MCF 10A (cell line): ENCODE results near the gene MVK. TPM values are rescaled to one million over a fixed set of nuclear protein-coding genes. Genes with fewer than 3 reads are reported as not detected.

Source experiments
- BruUV-seq: library from RNA; stranded (reverse); fragments of 400-500 nt; replicated peaks from 2 replicates; lab custom pipeline; 2021; lab: Mats Ljungman, UMichigan
- CTCF ChIA-PET: fragments of 300-600 bp; sonication (Branson Sonifier 250); formaldehyde crosslinking; extraction: SDS; loops from one replicate; lab custom pipeline; 2021; ENCODE audit warnings: antibody characterized with exemption, inconsistent platforms; lab: Yijun Ruan, JAX
- POLR2A ChIA-PET: fragments of 300-600, 350-650 bp; sonication (Branson Sonifier 250); formaldehyde crosslinking; extraction: SDS; loops from one replicate; lab custom pipeline; 2020; ENCODE audit warnings: antibody characterized with exemption, inconsistent platforms; lab: Yijun Ruan, JAX
- DNase-seq: peaks from one replicate; pipeline ENCODE4 v3.0.0-alpha.2; 2018; ENCODE audit not compliant: unreplicated experiment
- H3K27ac Mint-ChIP-seq: one replicate; pipeline ENCODE4 v1.8.0; 2022; ENCODE audit warnings: mild to moderate bottlenecking, low read depth, mixed read lengths; ENCODE audit not compliant: unreplicated experiment
- H3K27me3 Mint-ChIP-seq: one replicate; pipeline ENCODE4 v1.8.0; 2022; ENCODE audit warnings: mixed read lengths; ENCODE audit not compliant: insufficient read depth, unreplicated experiment
- H3K36me3 Mint-ChIP-seq: one replicate; pipeline ENCODE4 v1.8.0; 2022; ENCODE audit warnings: mild to moderate bottlenecking, moderate library complexity, mixed read lengths; ENCODE audit not compliant: insufficient read depth, unreplicated experiment
- H3K4me1 Mint-ChIP-seq: one replicate; pipeline ENCODE4 v1.8.0; 2022; ENCODE audit warnings: mixed read lengths; ENCODE audit not compliant: insufficient read depth, unreplicated experiment
- H3K4me3 Mint-ChIP-seq: one replicate; pipeline ENCODE4 v1.8.0; 2022; ENCODE audit warnings: mild to moderate bottlenecking, moderate library complexity, mixed read lengths; ENCODE audit not compliant: unreplicated experiment
- H3K9me3 Mint-ChIP-seq: one replicate; pipeline ENCODE4 v1.8.0; 2022; ENCODE audit warnings: mixed read lengths; ENCODE audit not compliant: unreplicated experiment
- CTCF ChIP-seq: fragments of 200-600 bp; IDR thresholded peaks from one replicate; pipeline ENCODE4 v1.8.0; 2022; ENCODE audit warnings: antibody characterized with exemption, mild to moderate bottlenecking; ENCODE audit not compliant: unreplicated experiment
- intact Hi-C: fragments of 100-400 bp; cut with micrococcal nuclease; formaldehyde crosslinking; loops from 2 replicates; pipeline ENCODE4 v1.14.1; 2022
- total RNA-seq: library from RNA; stranded (reverse); gene quantifications from 2 replicates; pipeline ENCODE4 v1.2.3, GENCODE V29; 2022

MVK gene
- total RNA-seq, 1 experiment from 2014 or later: 17.1 TPM

- peak; percentile 80 for DNase-seq
- Mint-ChIP-seq H3K36me3 (peaks cover 23% of the 10 kb centered on the region), H3K27me3 (no peaks in the 10 kb centered on the region), H3K4me3 (no peak overlapping the region), H3K9me3 (no peaks in the 10 kb centered on the region), H3K4me1 (peaks cover 8% of the 10 kb centered on the region), H3K27ac (no peak overlapping the region)
- intact Hi-C loops: loop anchor here (1.0 to 5.0 kb wide), 5 partner anchors 79 to 283 kb away; partner anchors contain the start of genes FAM222A and GLTP
- POLR2A ChIA-PET: interaction anchor here (0.9 to 3.2 kb wide), 6 partner anchors 16 to 177 kb away, joined by 4 to 17 read pairs (median 6); partner anchors contain the start of genes MMAB and MVK
- BruUV-seq: TSS peak; percentile 23
- CTCF ChIA-PET: interaction anchor here (0.6 to 5.9 kb wide), 40 partner anchors 8 to 1394 kb away, joined by 3 to 93 read pairs (median 4); partner anchors contain the start of gene MVK
- peak; percentile 89 for TF ChIP-seq CTCF
These were observed 24.3 kb downstream of the MVK start for GRCh38 chr12:109597795-109598427.

DNA sequence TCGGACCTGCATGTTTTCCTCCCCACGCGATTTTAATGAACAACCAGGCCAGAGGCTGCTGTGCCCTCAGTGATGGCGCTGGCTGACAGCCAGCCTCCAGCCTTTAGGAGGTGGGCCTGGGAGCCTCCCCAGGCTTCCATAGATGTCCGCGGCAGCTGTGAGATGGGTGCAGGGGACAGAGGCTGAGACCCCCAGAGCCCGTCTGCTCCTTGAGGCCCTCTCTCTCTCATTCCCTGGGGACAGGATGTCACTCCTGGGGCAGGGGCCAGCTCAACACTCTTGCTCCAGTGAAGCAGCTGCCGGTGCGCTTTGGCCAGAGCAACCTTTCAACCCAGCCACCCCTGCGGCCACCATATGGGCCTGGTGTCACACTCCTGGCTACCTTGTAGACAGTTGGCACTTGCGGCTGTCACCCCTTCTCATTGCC lies 24.8 kb downstream of the MVK start:
- no peak for DNase-seq
- Mint-ChIP-seq H3K9me3 (no peaks in the 10 kb centered on the region), H3K27ac (no peak overlapping the region), H3K4me1 (peaks cover 8% of the 10 kb centered on the region), H3K27me3 (no peaks in the 10 kb centered on the region), H3K4me3 (no peak overlapping the region), H3K36me3 (peaks cover 23% of the 10 kb centered on the region)
- no peak for TF ChIP-seq CTCF
- BruUV-seq: no TSS peak
- ChIA-PET CTCF (interaction anchor here (0.6 to 5.9 kb wide), 37 partner anchors 8 to 1394 kb away, joined by 3 to 93 read pairs (median 5); partner anchors contain the start of gene MVK), POLR2A (interaction anchor here (1.5 to 3.2 kb wide), 2 partner anchors 24 to 177 kb away, joined by 6 to 17 read pairs; partner anchors contain the start of genes MMAB and MVK)
- intact Hi-C loops: loop anchor here (5.0 kb wide), 1 partner anchor 114 kb away; the partner anchor contains the start of gene FAM222A

GRCh38 chr12:109599087-109599486 lies 25.5 kb downstream of the MVK start:
- no peaks in the 10 kb centered on the region for H3K9me3 Mint-ChIP-seq
- H3K4me3 Mint-ChIP-seq: no peak overlapping the region
- intact Hi-C loops: loop anchor here (5.0 kb wide), 1 partner anchor 113 kb away; the partner anchor contains the start of gene FAM222A
- ChIA-PET POLR2A (interaction anchor here (0.5 to 3.2 kb wide), 2 partner anchors 25 to 31 kb away, joined by 4 to 17 read pairs; partner anchors contain the start of genes MMAB and MVK), CTCF (interaction anchor here (0.6 to 5.9 kb wide), 11 partner anchors 10 to 251 kb away, joined by 3 to 93 read pairs (median 5); no protein-coding TSS in a partner anchor)
- no TSS peak for BruUV-seq
- no peak overlapping the region for H3K27ac Mint-ChIP-seq
- no peak for DNase-seq
- peaks cover 17% of the 10 kb centered on the region for H3K36me3 Mint-ChIP-seq
- H3K27me3 Mint-ChIP-seq: no peaks in the 10 kb centered on the region
- no peak for TF ChIP-seq CTCF
- peaks cover 8% of the 10 kb centered on the region for H3K4me1 Mint-ChIP-seq

GRCh38 chr12:109600481-109600880 lies 26.9 kb downstream of the MVK start:
- TF ChIP-seq CTCF: no peak
- peaks cover 13% of the 10 kb centered on the region for H3K36me3 Mint-ChIP-seq
- H3K9me3 Mint-ChIP-seq: no peaks in the 10 kb centered on the region
- POLR2A ChIA-PET: no interaction called here
- CTCF ChIA-PET: interaction anchor here (0.6 to 5.9 kb wide), 9 partner anchors 10 to 254 kb away, joined by 3 to 93 read pairs (median 3); no protein-coding TSS in a partner anchor
- H3K4me1 Mint-ChIP-seq: peaks cover 8% of the 10 kb centered on the region
- H3K27ac Mint-ChIP-seq: no peak overlapping the region
- BruUV-seq: no TSS peak
- H3K4me3 Mint-ChIP-seq: no peak overlapping the region
- no peak for DNase-seq
- intact Hi-C loops: no loop called here
- no peaks in the 10 kb centered on the region for H3K27me3 Mint-ChIP-seq
